HG02588 (cell line): ENCODE data around the gene GRHL3.
"Not testable (repeated sequence)": the region's sequence is repeated elsewhere in the genome, so short reads cannot be mapped to it uniquely, and the experiment has no call there.

Experiments used
- ATAC-seq: cut with Tn5 transposase; IDR thresholded peaks from one replicate; pipeline ENCODE4 v1.9.1; 2021; ENCODE audit warnings: mild to moderate bottlenecking, moderate library complexity; ENCODE audit not compliant: unreplicated experiment

Gene GRHL3

GRCh38 chr1:24319312-24319863 is at the start of gene GRHL3:
GRHL3 (plus strand) TSS chr1:24319357; CDS start chr1:24319552, 195 bp downstream.
- ATAC-seq, result no peak

- ATAC-seq, result not testable (repeated sequence)
These were observed 44.7 kb upstream of the GRHL3 start for GRCh38 chr1:24274203-24275103.

GRCh38 chr1:24275104-24275410 is 44.1 kb upstream of the GRHL3 start:
- ATAC-seq, result no peak

- ATAC-seq, result no peak
These were observed 43.6 kb upstream of the GRHL3 start for GRCh38 chr1:24275510-24275909.

GRCh38 chr1:24276791-24277190 is 42.4 kb upstream of the GRHL3 start:
- no peak for ATAC-seq

GRCh38 chr1:24277420-24278169 is 41.6 kb upstream of the GRHL3 start:
- no peak for ATAC-seq

GRCh38 chr1:24278726-24279125 is 40.4 kb upstream of the GRHL3 start:
- ATAC-seq, result no peak

GRCh38 chr1:24279590-24280232 is 39.4 kb upstream of the GRHL3 start:
- ATAC-seq, result no peak

GRCh38 chr1:24281591-24281990 is 37.6 kb upstream of the GRHL3 start:
- ATAC-seq, result no peak

- ATAC-seq, result no peak
These were observed 36.7 kb upstream of the GRHL3 start for GRCh38 chr1:24282491-24282890.

GRCh38 chr1:24283326-24284155 is 35.6 kb upstream of the GRHL3 start:
- ATAC-seq, result no peak

- no peak for ATAC-seq
These were observed 35.0 kb upstream of the GRHL3 start for GRCh38 chr1:24284156-24284471.

GRCh38 chr1:24285231-24285630 is 33.9 kb upstream of the GRHL3 start:
- no peak for ATAC-seq

- ATAC-seq, result no peak
These were observed 32.7 kb upstream of the GRHL3 start for GRCh38 chr1:24286246-24287010.

- ATAC-seq, result not testable (repeated sequence)
These were observed 31.4 kb upstream of the GRHL3 start for GRCh38 chr1:24287779-24288178.

GRCh38 chr1:24288479-24288878 is 30.7 kb upstream of the GRHL3 start:
- no peak for ATAC-seq

- ATAC-seq, result no peak
These were observed 29.1 kb upstream of the GRHL3 start for GRCh38 chr1:24289937-24290595.

GRCh38 chr1:24290933-24291487 is 28.1 kb upstream of the GRHL3 start:
- no peak for ATAC-seq

GRCh38 chr1:24292103-24292502 is 27.1 kb upstream of the GRHL3 start:
- no peak for ATAC-seq
